Neural crest cell (in vitro differentiated cells): ENCODE measurements around the gene AGK. TPM values are rescaled to one million over a fixed set of nuclear protein-coding genes. Genes with fewer than 3 reads are reported as not detected.

Experiments used
- DNase-seq: peaks from one replicate; pipeline ENCODE4 v3.0.0; 2021; ENCODE audit warnings: low read depth, mixed read lengths, low spot score
- H3K27ac Mint-ChIP-seq: one replicate; pipeline ENCODE4 v1.8.0; 2021; ENCODE audit warnings: mild to moderate bottlenecking, mixed read lengths; ENCODE audit not compliant: unreplicated experiment
- H3K27me3 Mint-ChIP-seq: 2 replicates; pipeline ENCODE4 v1.8.0; 2021; ENCODE audit warnings: low read depth, mild to moderate bottlenecking, mixed read lengths
- H3K36me3 Mint-ChIP-seq: 2 replicates; pipeline ENCODE4 v1.8.0; 2021; ENCODE audit warnings: low read depth, mild to moderate bottlenecking, mixed read lengths
- H3K4me1 Mint-ChIP-seq: 2 replicates; pipeline ENCODE4 v1.8.0; 2021; ENCODE audit warnings: mixed read lengths
- H3K4me3 Mint-ChIP-seq: one replicate; pipeline ENCODE4 v1.8.0; 2021; ENCODE audit warnings: mild to moderate bottlenecking, mixed read lengths
- H3K9me3 Mint-ChIP-seq: 2 replicates; pipeline ENCODE4 v1.8.0; 2021; ENCODE audit warnings: mixed read lengths
- total RNA-seq: library from RNA; stranded (reverse); gene quantifications from 2 replicates; pipeline ENCODE4 v1.2.1, GENCODE V29; 2021
- TF ChIP-seq, protein P1 (sequence below): fragments of 200-600 bp; sonication (generic); conservative IDR thresholded peaks from 2 replicates; pipeline ENCODE4 v1.5.0; 2021; ENCODE audit warnings: antibody characterized with exemption, mild to moderate bottlenecking

AGK gene
- total RNA-seq, 1 donor from 2014 or later, result 35.7 TPM

DNA sequence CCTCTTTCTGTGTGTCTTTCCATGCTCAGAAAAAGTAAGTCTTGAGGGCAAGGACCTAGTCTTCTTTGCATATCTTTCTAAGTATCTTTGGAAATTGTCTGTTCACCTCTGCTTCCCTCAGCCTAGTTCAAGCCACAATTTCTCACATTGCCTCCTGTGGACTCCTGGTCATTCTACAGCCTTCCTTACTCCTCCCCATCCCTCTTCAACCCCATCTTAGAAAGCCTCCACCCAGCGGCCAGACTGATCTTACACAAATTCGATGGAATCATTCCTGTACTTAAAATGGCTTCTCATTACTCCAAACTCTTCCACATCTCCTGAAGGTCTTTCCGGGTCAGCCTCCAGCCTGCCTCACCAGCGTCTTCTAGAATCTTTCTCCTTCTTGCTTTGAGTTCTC is 24.1 kb upstream of the AGK start:
- TF ChIP-seq, protein P1, sequence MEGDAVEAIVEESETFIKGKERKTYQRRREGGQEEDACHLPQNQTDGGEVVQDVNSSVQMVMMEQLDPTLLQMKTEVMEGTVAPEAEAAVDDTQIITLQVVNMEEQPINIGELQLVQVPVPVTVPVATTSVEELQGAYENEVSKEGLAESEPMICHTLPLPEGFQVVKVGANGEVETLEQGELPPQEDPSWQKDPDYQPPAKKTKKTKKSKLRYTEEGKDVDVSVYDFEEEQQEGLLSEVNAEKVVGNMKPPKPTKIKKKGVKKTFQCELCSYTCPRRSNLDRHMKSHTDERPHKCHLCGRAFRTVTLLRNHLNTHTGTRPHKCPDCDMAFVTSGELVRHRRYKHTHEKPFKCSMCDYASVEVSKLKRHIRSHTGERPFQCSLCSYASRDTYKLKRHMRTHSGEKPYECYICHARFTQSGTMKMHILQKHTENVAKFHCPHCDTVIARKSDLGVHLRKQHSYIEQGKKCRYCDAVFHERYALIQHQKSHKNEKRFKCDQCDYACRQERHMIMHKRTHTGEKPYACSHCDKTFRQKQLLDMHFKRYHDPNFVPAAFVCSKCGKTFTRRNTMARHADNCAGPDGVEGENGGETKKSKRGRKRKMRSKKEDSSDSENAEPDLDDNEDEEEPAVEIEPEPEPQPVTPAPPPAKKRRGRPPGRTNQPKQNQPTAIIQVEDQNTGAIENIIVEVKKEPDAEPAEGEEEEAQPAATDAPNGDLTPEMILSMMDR, result no peak
- Mint-ChIP-seq H3K4me1 (no peaks in the 10 kb centered on the region), H3K27me3 (no peaks in the 10 kb centered on the region), H3K9me3 (no peaks in the 10 kb centered on the region), H3K4me3 (no peak overlapping the region), H3K27ac (no peak overlapping the region), H3K36me3 (no peaks in the 10 kb centered on the region)
- no peak for DNase-seq

GRCh38 chr7:141528399-141528798 is 22.8 kb upstream of the AGK start:
- Mint-ChIP-seq H3K36me3 (no peaks in the 10 kb centered on the region), H3K9me3 (no peaks in the 10 kb centered on the region), H3K4me1 (peaks cover 4% of the 10 kb centered on the region), H3K27ac (no peak overlapping the region), H3K27me3 (no peaks in the 10 kb centered on the region), H3K4me3 (no peak overlapping the region)
- TF ChIP-seq, protein P1, result no peak
- DNase-seq, result no peak

DNA sequence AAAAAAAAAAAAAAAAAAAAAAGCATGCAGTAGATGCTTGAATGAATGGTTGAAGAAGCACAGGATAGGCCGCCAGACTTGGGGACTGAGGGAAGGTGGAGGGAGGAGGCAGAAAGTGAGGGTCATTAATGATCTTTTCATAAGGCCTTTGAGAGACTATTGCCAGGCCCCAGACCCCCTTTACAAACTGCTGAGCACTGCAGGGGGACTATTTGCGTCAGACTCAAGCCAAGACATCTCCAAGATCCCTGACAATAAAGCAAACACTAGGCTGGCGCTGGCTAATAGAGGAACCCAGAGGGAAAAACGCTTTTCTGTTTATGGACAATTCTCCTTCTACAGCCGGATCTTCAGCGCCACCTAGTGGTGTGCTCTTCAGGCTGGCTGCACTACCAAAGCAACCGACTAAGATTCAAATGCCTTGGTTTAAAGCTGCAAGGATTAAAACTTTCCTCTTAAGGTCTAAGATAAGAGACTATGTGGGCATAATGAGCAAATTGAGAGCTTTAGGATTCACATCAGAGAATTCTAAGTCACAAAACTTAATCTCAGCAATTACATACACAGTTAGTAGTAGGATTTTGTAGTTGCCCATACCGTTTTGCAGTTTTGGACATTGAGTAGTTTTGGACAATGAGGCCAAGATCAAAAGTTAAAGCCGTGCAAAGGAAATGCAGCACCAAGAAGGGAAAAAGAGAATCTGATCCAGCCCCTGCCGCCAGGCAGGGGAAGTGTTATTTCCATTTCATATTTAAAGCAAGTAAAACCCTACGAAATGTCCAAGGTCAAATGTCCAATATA is 17.9 kb upstream of the AGK start:
- peak; percentile 74 for DNase-seq
- H3K27me3 Mint-ChIP-seq, result peaks cover 2% of the 10 kb centered on the region
- peaks cover 6% of the 10 kb centered on the region for H3K4me1 Mint-ChIP-seq
- H3K9me3 Mint-ChIP-seq, result no peaks in the 10 kb centered on the region
- no peaks in the 10 kb centered on the region for H3K36me3 Mint-ChIP-seq
- TF ChIP-seq, protein P1, result peak; percentile 98
- no peak overlapping the region for H3K27ac Mint-ChIP-seq
- H3K4me3 Mint-ChIP-seq, result no peak overlapping the region

- no peak for DNase-seq
- no peaks in the 10 kb centered on the region for H3K36me3 Mint-ChIP-seq
- H3K27me3 Mint-ChIP-seq, result peaks cover 4% of the 10 kb centered on the region
- H3K4me3 Mint-ChIP-seq, result no peak overlapping the region
- TF ChIP-seq, protein P1, result no peak
- H3K4me1 Mint-ChIP-seq, result peaks cover 6% of the 10 kb centered on the region
- H3K9me3 Mint-ChIP-seq, result no peaks in the 10 kb centered on the region
- H3K27ac Mint-ChIP-seq, result no peak overlapping the region
Measured at GRCh38 chr7:141534757-141535737, 16.2 kb upstream of the AGK start.

DNA sequence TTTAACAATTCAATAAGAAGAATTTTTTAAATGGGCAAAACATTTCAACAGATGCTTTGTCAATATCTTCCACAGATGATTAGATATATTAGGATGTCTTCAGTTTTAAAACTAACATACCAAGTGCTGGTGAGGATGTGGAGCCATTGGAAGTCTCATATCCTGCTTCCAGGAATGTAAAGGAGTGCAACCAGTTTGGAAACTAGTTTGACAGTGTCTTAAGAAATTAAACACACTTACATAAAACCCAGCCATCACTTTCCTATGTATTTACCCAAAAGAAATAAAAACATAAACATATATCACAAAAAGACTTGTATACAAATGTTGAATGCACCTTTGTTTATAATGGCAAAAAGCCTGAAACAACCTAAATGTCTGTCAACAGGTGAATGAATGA is 13.3 kb upstream of the AGK start:
- no peaks in the 10 kb centered on the region for H3K9me3 Mint-ChIP-seq
- DNase-seq, result no peak
- H3K36me3 Mint-ChIP-seq, result no peaks in the 10 kb centered on the region
- TF ChIP-seq, protein P1, result no peak
- H3K4me3 Mint-ChIP-seq, result no peak overlapping the region
- peaks cover 4% of the 10 kb centered on the region for H3K27me3 Mint-ChIP-seq
- no peak overlapping the region for H3K27ac Mint-ChIP-seq
- H3K4me1 Mint-ChIP-seq, result peaks cover 6% of the 10 kb centered on the region
